MCF 10A (cell line): Measurements from ENCODE around the gene WWTR1. TPM values are rescaled to one million over a fixed set of nuclear protein-coding genes. Genes with fewer than 3 reads are reported as not detected.
A peak's percentile ranks its signal among the peaks of the same experiment; 100 is the strongest.

Experiments
- BruUV-seq: library from RNA; stranded (reverse); fragments of 400-500 nt; replicated peaks from 2 replicates; lab custom pipeline; 2021; lab: Mats Ljungman, UMichigan
- CTCF ChIA-PET: fragments of 300-600 bp; sonication (Branson Sonifier 250); formaldehyde crosslinking; extraction: SDS; loops from one replicate; lab custom pipeline; 2021; ENCODE audit warnings: antibody characterized with exemption, inconsistent platforms; lab: Yijun Ruan, JAX
- POLR2A ChIA-PET: fragments of 300-600, 350-650 bp; sonication (Branson Sonifier 250); formaldehyde crosslinking; extraction: SDS; loops from one replicate; lab custom pipeline; 2020; ENCODE audit warnings: antibody characterized with exemption, inconsistent platforms; lab: Yijun Ruan, JAX
- DNase-seq: peaks from one replicate; pipeline ENCODE4 v3.0.0-alpha.2; 2018; ENCODE audit not compliant: unreplicated experiment
- H3K27ac Mint-ChIP-seq: one replicate; pipeline ENCODE4 v1.8.0; 2022; ENCODE audit warnings: mild to moderate bottlenecking, low read depth, mixed read lengths; ENCODE audit not compliant: unreplicated experiment
- H3K27me3 Mint-ChIP-seq: one replicate; pipeline ENCODE4 v1.8.0; 2022; ENCODE audit warnings: mixed read lengths; ENCODE audit not compliant: insufficient read depth, unreplicated experiment
- H3K36me3 Mint-ChIP-seq: one replicate; pipeline ENCODE4 v1.8.0; 2022; ENCODE audit warnings: mild to moderate bottlenecking, moderate library complexity, mixed read lengths; ENCODE audit not compliant: insufficient read depth, unreplicated experiment
- H3K4me1 Mint-ChIP-seq: one replicate; pipeline ENCODE4 v1.8.0; 2022; ENCODE audit warnings: mixed read lengths; ENCODE audit not compliant: insufficient read depth, unreplicated experiment
- H3K4me3 Mint-ChIP-seq: one replicate; pipeline ENCODE4 v1.8.0; 2022; ENCODE audit warnings: mild to moderate bottlenecking, moderate library complexity, mixed read lengths; ENCODE audit not compliant: unreplicated experiment
- H3K9me3 Mint-ChIP-seq: one replicate; pipeline ENCODE4 v1.8.0; 2022; ENCODE audit warnings: mixed read lengths; ENCODE audit not compliant: unreplicated experiment
- intact Hi-C: fragments of 100-400 bp; cut with micrococcal nuclease; formaldehyde crosslinking; loops from 2 replicates; pipeline ENCODE4 v1.14.1; 2022
- total RNA-seq: library from RNA; stranded (reverse); gene quantifications from 2 replicates; pipeline ENCODE4 v1.2.3, GENCODE V29; 2022
- TF ChIP-seq, protein P1 (sequence below): fragments of 200-600 bp; IDR thresholded peaks from one replicate; pipeline ENCODE4 v1.8.0; 2022; ENCODE audit warnings: antibody characterized with exemption, mild to moderate bottlenecking; ENCODE audit not compliant: unreplicated experiment

The WWTR1 gene
- total RNA-seq, 1 experiment from 2014 or later = 52.9 TPM

DNA sequence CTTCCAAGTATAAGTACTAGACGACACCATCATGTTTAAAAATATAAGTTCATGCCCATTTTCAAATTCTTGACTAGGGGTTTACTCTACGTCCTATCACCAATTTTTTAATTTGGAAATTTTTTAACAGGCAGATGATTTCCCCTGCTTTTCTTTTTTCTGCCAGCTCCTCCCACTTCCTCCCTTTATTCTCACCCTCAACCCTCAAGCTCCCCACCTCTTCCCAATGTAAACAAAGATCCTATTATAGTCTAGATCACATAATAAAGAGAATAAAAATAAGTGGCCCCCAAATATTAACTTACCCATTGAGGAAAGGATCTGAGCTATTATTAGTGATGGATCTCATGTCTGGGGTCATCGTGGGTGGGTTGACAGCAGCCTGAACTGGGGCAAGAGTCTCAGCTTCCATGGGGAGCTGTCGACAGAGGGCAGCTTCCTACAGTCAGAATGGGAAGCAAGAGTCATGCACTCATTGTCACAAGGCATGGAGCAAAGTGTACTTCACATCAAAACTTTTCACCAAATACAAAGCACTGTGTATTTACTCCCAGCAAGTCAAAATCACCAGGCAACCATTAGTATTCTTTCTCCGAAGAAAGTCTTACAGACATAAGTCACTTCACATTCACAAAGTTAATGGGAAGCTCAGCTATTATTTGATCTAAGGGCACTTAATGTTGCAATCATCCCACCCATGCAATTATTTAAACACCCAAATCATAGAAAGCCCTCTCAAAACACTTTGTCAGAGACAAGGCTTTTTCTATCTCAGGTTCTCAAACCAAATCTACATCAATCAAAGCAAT lies 130.1 kb downstream of the WWTR1 start:
- ChIA-PET CTCF (interaction anchor here (0.7 to 2.4 kb wide), 7 partner anchors 14 to 296 kb away, joined by 3 to 11 read pairs (median 3); no protein-coding TSS in a partner anchor), POLR2A (no interaction called here)
- intact Hi-C loops = no loop called here
- Mint-ChIP-seq H3K27ac (peak overlapping the region; percentile 20), H3K36me3 (peaks cover 30% of the 10 kb centered on the region), H3K4me1 (peaks cover 6% of the 10 kb centered on the region), H3K9me3 (no peaks in the 10 kb centered on the region), H3K4me3 (no peak overlapping the region), H3K27me3 (no peaks in the 10 kb centered on the region)
- TF ChIP-seq, protein P1, sequence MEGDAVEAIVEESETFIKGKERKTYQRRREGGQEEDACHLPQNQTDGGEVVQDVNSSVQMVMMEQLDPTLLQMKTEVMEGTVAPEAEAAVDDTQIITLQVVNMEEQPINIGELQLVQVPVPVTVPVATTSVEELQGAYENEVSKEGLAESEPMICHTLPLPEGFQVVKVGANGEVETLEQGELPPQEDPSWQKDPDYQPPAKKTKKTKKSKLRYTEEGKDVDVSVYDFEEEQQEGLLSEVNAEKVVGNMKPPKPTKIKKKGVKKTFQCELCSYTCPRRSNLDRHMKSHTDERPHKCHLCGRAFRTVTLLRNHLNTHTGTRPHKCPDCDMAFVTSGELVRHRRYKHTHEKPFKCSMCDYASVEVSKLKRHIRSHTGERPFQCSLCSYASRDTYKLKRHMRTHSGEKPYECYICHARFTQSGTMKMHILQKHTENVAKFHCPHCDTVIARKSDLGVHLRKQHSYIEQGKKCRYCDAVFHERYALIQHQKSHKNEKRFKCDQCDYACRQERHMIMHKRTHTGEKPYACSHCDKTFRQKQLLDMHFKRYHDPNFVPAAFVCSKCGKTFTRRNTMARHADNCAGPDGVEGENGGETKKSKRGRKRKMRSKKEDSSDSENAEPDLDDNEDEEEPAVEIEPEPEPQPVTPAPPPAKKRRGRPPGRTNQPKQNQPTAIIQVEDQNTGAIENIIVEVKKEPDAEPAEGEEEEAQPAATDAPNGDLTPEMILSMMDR = no peak
- DNase-seq = no peak
- no TSS peak for BruUV-seq

DNA sequence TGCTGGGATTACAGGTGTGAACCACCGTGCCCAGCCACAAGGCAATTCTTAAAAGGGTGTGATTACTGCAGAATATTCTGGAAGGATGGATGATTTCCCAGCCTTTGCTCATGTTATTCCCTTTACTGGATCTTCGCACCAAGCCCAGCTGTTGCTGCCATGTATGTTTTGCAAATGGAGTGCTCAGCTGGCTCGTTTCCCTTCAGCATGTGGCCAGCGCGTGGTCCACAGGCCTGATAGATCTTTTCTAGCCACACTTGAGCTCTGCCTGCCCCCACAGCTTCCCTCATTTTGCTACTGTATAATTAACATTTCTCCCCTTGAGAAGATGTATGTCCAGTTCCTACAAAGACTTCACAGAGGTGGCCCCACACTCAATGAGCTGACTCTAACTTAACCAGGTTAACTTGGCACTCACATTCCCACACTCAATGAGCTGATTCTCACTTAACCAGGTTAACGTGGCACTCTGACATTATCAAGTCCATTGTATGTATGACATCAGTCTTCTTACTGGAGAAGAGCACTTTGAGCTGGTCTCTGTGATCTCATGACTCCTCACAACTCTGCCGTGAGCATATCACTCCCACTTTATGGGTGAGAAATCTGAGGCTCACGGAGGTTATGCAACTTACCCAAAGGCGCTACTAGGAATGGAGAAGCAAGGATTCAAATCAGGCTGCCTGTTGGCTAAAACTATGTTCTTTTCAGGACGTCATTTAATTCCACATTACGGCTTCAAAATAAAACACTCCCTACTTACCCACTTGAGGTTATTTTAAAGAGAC lies 134.1 kb downstream of the WWTR1 start:
- peaks cover 47% of the 10 kb centered on the region for H3K36me3 Mint-ChIP-seq
- DNase-seq = no peak
- H3K27me3 Mint-ChIP-seq = no peaks in the 10 kb centered on the region
- H3K4me1 Mint-ChIP-seq = no peaks in the 10 kb centered on the region
- no peaks in the 10 kb centered on the region for H3K9me3 Mint-ChIP-seq
- BruUV-seq = no TSS peak
- intact Hi-C loops = no loop called here
- ChIA-PET POLR2A (interaction anchor here (0.9 to 1.1 kb wide), 2 partner anchors 9 to 228 kb away, joined by 3 to 4 read pairs; no protein-coding TSS in a partner anchor), CTCF (interaction anchor here (0.5 to 1.7 kb wide), 9 partner anchors 12 to 194 kb away, joined by 3 to 8 read pairs (median 4); partner anchors contain the start of gene WWTR1)
- TF ChIP-seq, protein P1 = no peak
- H3K4me3 Mint-ChIP-seq = no peak overlapping the region
- no peak overlapping the region for H3K27ac Mint-ChIP-seq

DNA sequence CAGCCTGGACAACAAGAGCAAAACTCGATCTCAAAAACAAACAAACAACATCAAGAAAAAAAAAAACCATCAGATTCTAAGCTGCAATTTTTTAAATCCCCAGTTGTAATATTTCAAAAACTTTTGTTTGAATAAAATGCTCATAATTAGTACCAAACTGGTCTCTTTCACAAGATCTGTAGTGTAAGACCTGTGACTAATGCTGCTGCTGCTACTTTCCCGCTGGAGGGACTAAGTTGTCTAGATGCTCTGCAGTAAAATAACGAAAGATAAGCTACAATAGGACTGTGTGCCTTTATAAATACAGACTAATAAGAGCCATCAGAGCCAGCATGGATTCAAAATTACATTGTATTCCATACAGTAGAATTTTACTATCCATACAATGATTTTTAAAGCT lies 137.9 kb downstream of the WWTR1 start:
- Mint-ChIP-seq H3K27ac (no peak overlapping the region), H3K4me3 (no peak overlapping the region), H3K4me1 (no peaks in the 10 kb centered on the region), H3K36me3 (peaks cover 40% of the 10 kb centered on the region), H3K27me3 (no peaks in the 10 kb centered on the region), H3K9me3 (no peaks in the 10 kb centered on the region)
- no peak for DNase-seq
- intact Hi-C loops = no loop called here
- ChIA-PET POLR2A (interaction anchor here (0.7 to 1.1 kb wide), 2 partner anchors 18 to 134 kb away, joined by 3 read pairs; no protein-coding TSS in a partner anchor), CTCF (interaction anchor here (0.6 to 1.9 kb wide), 7 partner anchors 11 to 252 kb away, joined by 3 to 8 read pairs (median 3); no protein-coding TSS in a partner anchor)
- TF ChIP-seq, protein P1 = no peak
- BruUV-seq = no TSS peak
